DOHH2 (cell line): Measurements from ENCODE around the gene GBF1.

Experiments
- H3F3A ChIP-seq: fragments of 200-600 bp; sonication (generic), shearing (Covaris generic); 2 replicates; pipeline ENCODE4 v1.6.0; 2016; ENCODE audit warnings: antibody characterized with exemption, mild to moderate bottlenecking; ENCODE audit not compliant: control insufficient read depth, insufficient read depth
- H3K27ac ChIP-seq: fragments of 200-600 bp; sonication (generic); 2 replicates; pipeline ENCODE4 v1.5.1; 2014; ENCODE audit warnings: low read depth, mild to moderate bottlenecking, low read length, moderate library complexity
- H3K27me3 ChIP-seq: fragments of 200-600 bp; sonication (generic); 2 replicates; pipeline ENCODE4 v1.6.1; 2014; ENCODE audit warnings: mild to moderate bottlenecking, low read length, mixed read lengths; ENCODE audit not compliant: control insufficient read depth
- H3K36me3 ChIP-seq: fragments of 200-600 bp; sonication (generic); 2 replicates; pipeline ENCODE4 v1.6.1; 2014; ENCODE audit warnings: mild to moderate bottlenecking, low read length, moderate library complexity, mixed read lengths; ENCODE audit not compliant: control insufficient read depth
- H3K4me1 ChIP-seq: fragments of 200-600 bp; sonication (generic); 2 replicates; pipeline ENCODE4 v1.6.1; 2014; ENCODE audit warnings: mild to moderate bottlenecking, low read length, mixed read lengths; ENCODE audit not compliant: control insufficient read depth
- H3K4me2 ChIP-seq: fragments of 200-600 bp; sonication (generic); 2 replicates; pipeline ENCODE4 v1.6.0; 2014; ENCODE audit warnings: mild to moderate bottlenecking, low read length, moderate library complexity
- H3K4me3 ChIP-seq: fragments of 200-600 bp; sonication (generic); 2 replicates; pipeline ENCODE4 v1.5.1; 2014; ENCODE audit warnings: mild to moderate bottlenecking, low read length, mixed read lengths
- H3K79me2 ChIP-seq: fragments of 200-600 bp; sonication (generic); 2 replicates; pipeline ENCODE4 v1.6.1; 2014; ENCODE audit warnings: mild to moderate bottlenecking, low read length, mixed read lengths; ENCODE audit not compliant: control insufficient read depth
- H3K9me2 ChIP-seq: fragments of 200-600 bp; sonication (generic); replicated peaks from 2 replicates; pipeline ENCODE4 v1.6.1; 2014; ENCODE audit warnings: mild to moderate bottlenecking, low read length, mixed read lengths; ENCODE audit not compliant: control insufficient read depth
- H3K9me3 ChIP-seq: fragments of 200-600 bp; sonication (generic); 2 replicates; pipeline ENCODE4 v1.6.1; 2014; ENCODE audit warnings: antibody characterized with exemption, low read length, mixed read lengths; ENCODE audit not compliant: control insufficient read depth, insufficient read depth
- H4K20me1 ChIP-seq: fragments of 200-600 bp; sonication (generic); 2 replicates; pipeline ENCODE4 v1.6.0; 2014; ENCODE audit warnings: low read depth, mild to moderate bottlenecking, antibody characterized with exemption, low read length, moderate library complexity; ENCODE audit not compliant: control insufficient read depth, insufficient read depth
- CTCF ChIP-seq: fragments of 200-600 bp; sonication (generic); IDR thresholded peaks from one replicate; pipeline ENCODE4 v1.5.1; 2014; ENCODE audit warnings: antibody characterized with exemption, mild to moderate bottlenecking, low read depth, low read length; ENCODE audit not compliant: poor library complexity, severe bottlenecking
- EZH2phosphoT487 ChIP-seq: fragments of 200-600 bp; sonication (generic); IDR thresholded peaks from 2 replicates; pipeline ENCODE4 v1.6.1; 2017; ENCODE audit warnings: borderline replicate concordance, mild to moderate bottlenecking, antibody characterized with exemption, low read length, moderate library complexity, mixed read lengths

GBF1 gene

GRCh38 chr10:102314801-102315200 lies 69.5 kb downstream of the GBF1 start:
- Histone ChIP-seq H3K27me3 (no peaks in the 10 kb centered on the region), H4K20me1 (peaks cover 9% of the 10 kb centered on the region; the same call in 1 of the 2 replicates), H3K79me2 (peaks cover 29% of the 10 kb centered on the region), H3K27ac (no peak overlapping the region), H3K4me1 (no peaks in the 10 kb centered on the region), H3K36me3 (no peaks in the 10 kb centered on the region), H3K9me3 (no peaks in the 10 kb centered on the region), H3K4me2 (no peak overlapping the region), H3K9me2 (no peaks in the 10 kb centered on the region), H3K4me3 (no peak overlapping the region), H3F3A (no peaks in the 10 kb centered on the region)
- no peak for TF ChIP-seq EZH2phosphoT487
- no peak for TF ChIP-seq CTCF

- H3K9me2 ChIP-seq, result no peaks in the 10 kb centered on the region
- H4K20me1 ChIP-seq, result no peaks in the 10 kb centered on the region
- no peaks in the 10 kb centered on the region for H3K36me3 ChIP-seq
- H3K27ac ChIP-seq, result no peak overlapping the region
- no peaks in the 10 kb centered on the region for H3K4me1 ChIP-seq
- no peaks in the 10 kb centered on the region for H3K27me3 ChIP-seq
- no peak overlapping the region for H3K4me3 ChIP-seq
- H3F3A ChIP-seq, result no peaks in the 10 kb centered on the region
- TF ChIP-seq EZH2phosphoT487 (no peak), CTCF (no peak)
- no peaks in the 10 kb centered on the region for H3K9me3 ChIP-seq
- H3K4me2 ChIP-seq, result no peak overlapping the region
- H3K79me2 ChIP-seq, result peaks cover 13% of the 10 kb centered on the region
Measured at GRCh38 chr10:102316421-102316820, 71.1 kb downstream of the GBF1 start.

- H3K27me3 ChIP-seq, result no peaks in the 10 kb centered on the region
- peaks cover 4% of the 10 kb centered on the region for H3K79me2 ChIP-seq
- TF ChIP-seq EZH2phosphoT487 (no peak), CTCF (no peak)
- H3K4me3 ChIP-seq, result no peak overlapping the region
- H3K4me1 ChIP-seq, result no peaks in the 10 kb centered on the region
- H3K4me2 ChIP-seq, result no peak overlapping the region
- no peaks in the 10 kb centered on the region for H3K9me3 ChIP-seq
- no peak overlapping the region for H3K27ac ChIP-seq
- no peaks in the 10 kb centered on the region for H3K36me3 ChIP-seq
- no peaks in the 10 kb centered on the region for H3F3A ChIP-seq
- H4K20me1 ChIP-seq, result no peaks in the 10 kb centered on the region
- no peaks in the 10 kb centered on the region for H3K9me2 ChIP-seq
Measured at GRCh38 chr10:102322914-102323313, 77.6 kb downstream of the GBF1 start.
